HT-29 (cell line): ENCODE results near the gene MYH14. TPM values are rescaled to one million over a fixed set of nuclear protein-coding genes. Genes with fewer than 3 reads are reported as not detected.

ENCODE experiments used
- small RNA-seq: library from RNA; depleted of rRNA; stranded (forward); fragments of <200 nt; gene quantifications from one replicate; pipeline ENCODE3, GENCODE V24; 2014
- total RNA-seq: library from RNA; depleted of rRNA; stranded (reverse); fragments of >200 nt; shearing (Covaris generic); gene quantifications from 2 replicates; pipeline ENCODE4 v1.2.3, GENCODE V29; 2014; rRNA removed

MYH14 gene
- total RNA-seq, 1 experiment from 2014 or later = 172 TPM

Small RNA genes within 50 kb of the gene (small RNA-seq; reads per million reads assigned to genes)
- gene RF00017 = not detected

Other genes starting within 250 kb of the MYH14 start
- gene SIGLEC11, start 242.4 kb upstream of the MYH14 start, total RNA-seq = not detected in 2 replicates
- 46.1 and 47.7 TPM in 2 replicates for gene VRK3, start 178.2 kb upstream of the MYH14 start, total RNA-seq
- 18.9 and 25.1 TPM in 2 replicates for gene ZNF473, start 177.6 kb upstream of the MYH14 start, total RNA-seq
- not detected in 2 replicates for gene IZUMO2, start 40.3 kb upstream of the MYH14 start, total RNA-seq
- gene KCNC3, start 125.8 kb downstream of the MYH14 start, total RNA-seq = 3.5 and 7.1 TPM in 2 replicates
- 0.08 and 1.2 TPM in 2 replicates for gene NAPSA, start 162.0 kb downstream of the MYH14 start, total RNA-seq
- gene NR1H2, start 172.8 kb downstream of the MYH14 start, total RNA-seq = 111 and 113 TPM in 2 replicates
- 256 and 257 TPM in 2 replicates for gene POLD1, start 180.7 kb downstream of the MYH14 start, total RNA-seq
- not detected in 2 replicates for gene SPIB, start 215.3 kb downstream of the MYH14 start, total RNA-seq
- gene MYBPC2, start 229.3 kb downstream of the MYH14 start, total RNA-seq = 0.05 TPM in 1 of 2 replicates, not detected in the other